SHP77 (cell line): ENCODE data around the gene FNDC3B.

ENCODE experiments used
- DNase-seq, 2 experiments: peaks; one replicate each; lab custom pipeline; 2025; lab: John Stamatoyannopoulos, UW

FNDC3B gene

DNA sequence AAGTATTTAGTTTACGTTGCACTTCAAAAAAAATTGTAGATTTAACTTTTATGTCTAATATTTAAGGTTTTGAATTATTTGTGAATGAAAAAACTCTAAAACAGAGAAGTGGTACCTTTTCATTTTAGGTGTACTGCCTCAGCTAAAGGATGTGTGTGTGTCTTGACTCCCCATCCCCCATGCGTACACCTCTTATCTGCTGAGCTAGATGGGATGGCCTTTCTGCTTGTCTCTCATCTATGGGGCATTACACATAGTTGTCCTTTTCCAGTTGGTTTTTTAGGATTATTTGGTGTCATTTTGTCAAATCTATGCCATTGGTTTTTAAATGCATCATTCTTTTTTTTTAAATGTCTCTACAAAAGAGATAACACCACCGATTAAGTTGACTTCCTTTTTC, 110.9 kb downstream of the FNDC3B start:
- DNase-seq: no peak

DNA sequence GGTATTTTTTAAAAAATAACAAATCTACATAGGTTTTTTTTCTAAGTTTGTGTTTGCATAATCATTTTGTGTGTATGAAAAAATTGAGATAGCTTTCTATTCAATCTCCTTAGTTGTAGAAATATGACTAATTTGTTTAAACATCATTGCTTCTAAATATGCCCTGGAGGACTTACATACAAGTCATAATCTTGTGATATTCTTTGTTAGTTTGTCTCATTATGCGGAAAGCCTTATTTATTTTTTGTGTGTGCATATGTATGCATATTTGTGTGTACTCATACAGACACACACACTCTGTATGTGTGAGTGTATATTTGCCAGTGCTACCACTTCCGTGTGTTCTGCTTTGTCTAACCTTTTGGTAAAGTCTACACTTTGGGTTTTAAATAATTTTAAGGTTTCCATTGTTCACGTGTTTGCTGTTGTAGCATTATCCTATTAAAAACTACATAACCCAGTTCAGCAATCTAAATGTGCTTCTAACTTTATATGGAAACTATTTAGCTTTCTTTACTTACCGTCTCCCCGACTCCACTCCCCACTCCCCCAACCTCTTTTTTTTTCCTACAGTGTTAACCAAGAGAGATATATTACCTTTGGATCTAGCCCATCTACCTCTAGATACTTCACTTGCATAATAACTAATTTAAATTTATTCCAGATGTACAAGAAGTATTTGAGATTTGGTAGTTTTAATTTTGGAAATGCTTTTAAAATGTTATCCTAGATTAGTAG, 111.7 kb downstream of the FNDC3B start:
- no peak for DNase-seq

DNA sequence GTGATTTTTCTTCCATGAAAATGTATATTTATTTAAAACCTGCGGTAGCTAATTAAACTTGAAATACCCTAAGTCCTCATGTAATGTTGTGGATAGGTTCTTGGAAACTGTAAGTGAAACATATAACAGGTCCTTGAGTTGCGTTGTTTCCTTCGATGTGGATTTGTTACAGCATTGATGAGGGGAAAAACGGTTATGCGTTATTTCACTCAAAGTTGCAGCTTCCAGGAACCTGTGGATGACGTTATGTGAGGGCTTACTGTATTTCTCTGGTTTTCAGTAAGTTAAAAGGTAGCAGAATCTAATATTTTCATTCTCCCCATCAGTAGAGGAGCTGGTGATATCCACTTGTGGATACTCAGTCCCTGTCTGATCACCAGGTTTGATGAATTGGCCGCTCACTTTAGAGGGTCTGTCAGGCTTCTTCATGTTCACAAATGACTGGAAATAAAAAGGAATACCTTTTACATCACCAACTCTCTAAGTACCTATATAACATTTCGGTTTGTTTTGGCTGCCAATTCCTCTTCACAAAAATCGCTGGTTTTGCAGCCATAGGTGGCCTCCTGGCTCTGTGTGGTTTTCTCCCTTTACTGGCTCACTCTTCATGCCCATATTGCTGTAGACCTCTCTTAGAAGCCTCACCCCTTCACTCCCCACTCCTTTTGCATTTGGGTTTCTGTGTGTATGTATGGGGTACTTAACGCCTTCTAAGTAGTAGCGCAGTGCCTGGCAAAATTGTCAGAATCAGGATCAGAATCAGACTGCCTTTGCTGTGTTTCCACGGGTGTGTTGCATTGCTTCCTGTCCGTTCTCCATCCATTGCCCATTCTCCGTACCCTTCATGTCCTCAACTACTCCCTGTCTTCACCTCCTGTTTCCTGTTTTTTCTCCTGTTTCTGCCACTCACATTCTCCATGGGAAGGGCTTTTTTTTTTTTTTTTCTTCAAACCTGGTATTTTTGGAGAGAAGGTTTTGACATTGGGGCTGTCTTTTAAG, 112.6 kb downstream of the FNDC3B start:
- DNase-seq: peak in 1 of 2 experiments; percentile 57

DNA sequence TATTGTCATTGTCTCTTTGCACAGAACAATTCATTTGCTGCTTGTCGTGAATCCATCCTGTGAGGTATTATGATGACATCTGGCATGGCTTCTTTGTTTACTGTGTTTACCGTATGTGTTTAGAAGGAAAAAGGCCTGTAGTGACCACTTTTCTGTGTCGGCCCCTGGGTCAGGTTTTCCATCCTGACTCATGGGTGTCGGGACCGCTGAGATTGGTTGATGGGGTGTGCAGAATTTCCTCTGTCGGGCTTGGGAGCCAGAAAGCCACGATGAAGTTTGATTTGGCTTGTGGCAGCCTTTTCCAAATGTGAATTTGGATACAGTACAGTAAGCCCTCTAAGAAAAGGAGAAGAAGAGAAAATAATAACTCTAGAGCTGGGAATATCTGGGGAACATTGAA, 113.5 kb downstream of the FNDC3B start:
- no peak for DNase-seq

DNA sequence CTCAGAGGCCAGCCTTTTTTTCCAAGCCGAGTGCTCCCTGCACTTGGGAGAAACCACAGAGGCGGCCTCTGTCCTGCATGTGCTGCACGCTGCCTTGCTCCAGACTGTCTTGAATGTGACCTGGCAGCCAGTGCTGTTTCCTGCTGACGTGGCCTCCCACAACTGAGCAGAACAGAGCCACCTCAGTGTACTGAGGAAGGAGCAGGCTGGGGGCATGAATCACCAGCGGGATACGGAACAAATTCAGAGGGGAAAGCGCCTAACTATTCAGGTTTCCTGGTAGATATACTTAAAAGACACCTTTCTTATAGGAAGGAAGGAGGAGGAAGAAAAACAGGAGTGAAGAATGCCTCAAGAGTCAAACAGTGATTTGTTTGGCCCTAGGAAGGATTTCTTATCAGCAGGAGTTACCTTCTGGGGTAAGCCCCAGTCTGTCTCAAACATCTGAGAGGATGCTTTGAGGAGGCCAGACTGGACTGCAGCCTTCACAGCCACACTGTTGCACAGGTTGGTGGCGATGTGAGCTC, 114.0 kb downstream of the FNDC3B start:
- peak in 1 of 2 experiments; percentile 54 for DNase-seq

DNA sequence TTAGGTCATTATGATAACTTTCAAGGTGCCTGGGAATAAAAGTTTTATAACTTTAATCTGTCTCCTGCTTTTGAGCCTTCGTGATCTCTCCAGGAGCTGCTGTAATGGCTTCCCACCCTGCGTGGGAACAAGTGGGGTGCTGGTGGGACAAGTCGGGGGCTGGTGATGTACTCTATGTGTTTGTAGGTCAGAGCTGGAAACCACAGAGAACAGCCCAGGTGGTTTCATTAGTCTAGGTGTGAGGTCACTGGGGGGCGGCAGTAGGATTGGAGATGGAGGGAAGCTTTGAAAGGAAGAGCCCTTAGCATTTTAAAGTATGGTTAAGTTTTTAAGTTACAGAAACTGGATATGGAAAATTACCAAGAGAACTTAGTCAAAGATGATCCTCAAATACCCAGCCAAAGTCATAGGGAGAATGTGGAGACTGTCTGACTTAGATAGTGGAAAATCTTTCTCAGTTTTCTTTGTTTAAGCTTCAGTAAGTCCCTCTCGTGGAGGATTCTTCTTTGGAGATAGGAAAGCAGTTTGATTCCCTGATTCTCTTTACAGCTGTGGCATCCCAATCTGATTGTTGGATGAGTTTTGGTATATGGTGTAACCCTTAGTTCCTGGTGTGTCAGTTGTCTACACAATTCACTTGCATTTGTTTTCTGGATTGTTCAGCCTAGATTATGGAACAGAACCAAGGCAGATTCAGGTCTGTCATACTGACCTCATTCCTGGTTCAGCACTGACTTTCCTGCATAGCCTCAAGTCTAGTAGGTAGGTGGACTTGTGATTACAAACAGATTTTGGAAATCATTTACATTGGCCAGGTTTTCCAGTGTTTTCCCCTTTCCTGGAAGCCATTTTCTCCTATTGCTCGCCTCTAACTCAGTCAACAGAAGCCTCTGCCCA, 115.6 kb downstream of the FNDC3B start:
- no peak for DNase-seq

DNA sequence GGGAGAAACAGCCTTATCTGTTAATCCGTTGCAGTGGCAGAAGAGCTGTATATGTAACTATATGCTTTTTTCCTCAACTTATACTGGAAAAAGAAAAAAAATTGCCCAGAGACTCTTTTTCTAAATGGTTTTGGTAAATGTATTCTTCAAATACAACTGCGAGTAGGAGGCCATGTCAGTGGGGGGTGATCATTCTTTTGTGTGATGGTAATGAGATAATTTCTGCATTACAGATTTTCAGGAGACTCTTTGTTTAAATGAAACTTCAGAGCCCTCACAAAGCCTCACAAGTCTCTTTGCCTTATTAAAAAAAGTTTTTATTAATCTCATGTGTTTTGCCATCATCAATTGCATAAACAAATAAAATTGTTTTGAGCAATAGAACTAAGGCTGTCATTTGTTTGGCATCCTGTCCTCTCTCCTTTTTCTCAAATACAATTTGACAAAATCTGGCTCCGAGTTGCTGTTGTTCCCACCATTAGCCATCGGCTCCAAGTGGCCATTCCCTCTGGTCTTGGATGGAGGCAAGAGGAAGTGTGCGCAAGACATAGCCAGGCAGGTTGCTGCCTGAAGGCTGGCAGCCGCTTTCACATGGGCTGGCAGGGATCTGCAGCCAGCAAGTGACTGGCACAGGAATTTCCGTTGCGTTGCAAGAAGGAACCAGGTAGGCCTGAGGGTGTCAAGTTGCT, 116.7 kb downstream of the FNDC3B start:
- no peak for DNase-seq

DNA sequence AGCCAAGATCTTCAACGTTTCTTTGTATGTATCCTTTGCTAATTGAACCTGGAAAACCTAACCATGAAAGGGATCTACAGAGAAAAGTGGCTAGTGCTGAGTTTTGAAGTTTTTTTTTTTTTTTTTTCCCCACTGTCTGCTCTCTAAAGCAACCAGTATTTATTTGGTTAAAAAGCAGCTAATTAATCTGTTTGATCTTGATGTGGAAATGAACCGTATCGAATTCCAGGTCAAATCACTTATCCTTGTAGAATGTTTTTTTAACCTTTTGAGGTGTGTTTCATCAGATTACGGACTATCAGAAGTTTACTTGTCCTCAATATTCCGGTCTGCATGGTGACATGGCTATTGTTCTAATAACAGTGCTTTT, 117.2 kb downstream of the FNDC3B start:
- DNase-seq: no peak

DNA sequence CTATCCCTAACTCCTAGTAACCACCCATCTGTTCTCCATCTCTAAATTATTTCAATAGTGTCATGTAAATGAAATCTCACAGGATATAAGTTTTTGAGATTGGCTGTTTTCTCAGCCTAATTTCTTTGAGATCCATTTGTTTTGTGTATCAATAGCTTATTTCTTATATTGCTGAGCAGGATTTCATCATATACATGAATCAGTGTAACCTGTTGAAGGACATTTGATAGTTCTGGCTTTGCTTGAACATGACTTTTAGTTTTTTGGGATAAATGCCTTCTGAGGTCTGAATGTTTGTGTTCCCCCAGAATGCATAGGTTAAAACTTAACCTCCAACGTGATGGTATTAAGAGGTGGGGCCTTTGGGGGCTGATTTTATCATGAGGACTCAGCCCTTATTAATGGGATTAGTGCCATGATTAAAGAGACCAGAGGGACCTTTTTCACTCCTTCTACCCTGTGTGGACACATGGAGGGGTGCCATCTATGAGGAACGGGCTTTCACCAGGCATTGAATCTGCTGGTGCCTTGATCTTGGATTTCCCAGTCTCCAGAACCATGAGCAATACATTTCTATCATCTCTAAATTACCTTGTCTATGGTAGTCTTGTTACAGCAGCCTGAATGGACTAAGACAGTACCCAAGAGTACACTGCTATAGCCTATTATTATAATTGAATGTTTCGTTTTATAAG, 118.3 kb downstream of the FNDC3B start:
- no peak for DNase-seq

DNA sequence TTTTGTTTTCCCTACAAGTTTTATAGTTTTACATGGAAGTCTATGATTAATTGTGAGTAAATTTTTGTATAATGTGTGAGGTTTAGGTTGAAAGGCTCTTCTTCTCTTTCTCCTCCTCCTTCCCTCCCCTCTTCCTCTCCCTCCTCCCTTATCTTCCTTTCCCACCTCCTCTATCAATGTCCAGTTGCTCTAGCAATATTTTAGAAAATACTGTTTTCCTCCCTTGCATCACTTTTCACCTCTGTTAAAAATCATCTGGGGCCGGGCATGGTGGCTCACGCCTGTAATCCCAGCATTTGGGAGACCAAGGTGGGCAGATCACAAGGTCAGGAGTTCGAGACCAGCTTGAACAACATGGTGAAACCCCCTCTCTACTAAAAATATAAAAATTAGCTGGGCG, 119.4 kb downstream of the FNDC3B start:
- no peak for DNase-seq

DNA sequence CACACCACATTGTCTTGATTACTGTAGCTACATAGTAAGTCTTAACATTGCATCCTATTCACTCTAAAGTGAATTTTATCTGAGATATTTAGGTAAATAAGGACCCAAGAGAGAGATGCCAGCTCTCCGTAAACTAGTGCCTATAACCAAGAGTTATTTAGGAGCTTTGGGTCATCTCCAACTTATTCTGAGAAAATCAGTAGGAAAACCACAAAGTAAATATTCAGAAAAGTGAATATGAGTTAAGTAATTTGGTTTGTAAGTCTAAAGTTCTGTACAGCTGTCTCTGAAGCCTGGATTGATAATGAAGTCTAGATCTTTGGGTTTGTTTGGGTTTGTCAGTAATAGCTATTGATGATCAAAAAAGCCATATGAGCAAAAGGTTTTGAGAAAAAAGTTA, 120.0 kb downstream of the FNDC3B start:
- no peak for DNase-seq

DNA sequence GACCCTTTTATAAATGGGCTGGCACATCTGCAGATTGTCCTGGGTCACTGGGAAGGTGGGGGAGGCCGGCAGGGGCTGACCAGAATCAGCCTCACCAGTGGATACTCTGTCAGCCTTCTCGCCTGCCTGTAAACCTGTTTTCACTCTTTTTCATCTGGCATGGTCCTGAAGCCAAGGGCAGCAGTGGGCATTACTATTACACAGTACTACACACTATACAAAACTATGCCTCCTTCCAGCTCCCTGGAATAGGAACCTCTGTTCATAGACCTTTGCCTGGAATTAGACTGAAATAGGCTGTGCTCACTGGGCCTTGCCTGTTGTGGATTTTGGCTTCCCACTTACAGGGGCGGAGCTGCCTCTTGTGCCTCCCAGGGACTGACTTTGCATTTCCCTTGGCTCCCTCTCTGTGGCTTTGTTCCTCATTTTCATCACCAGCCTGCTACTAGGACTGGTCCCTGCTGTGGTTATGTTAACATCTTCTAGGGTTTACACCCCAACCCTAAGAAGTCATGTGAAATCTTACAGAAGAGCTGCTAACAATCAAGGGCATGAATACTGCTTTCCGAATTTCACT, 120.7 kb downstream of the FNDC3B start:
- no peak for DNase-seq

DNA sequence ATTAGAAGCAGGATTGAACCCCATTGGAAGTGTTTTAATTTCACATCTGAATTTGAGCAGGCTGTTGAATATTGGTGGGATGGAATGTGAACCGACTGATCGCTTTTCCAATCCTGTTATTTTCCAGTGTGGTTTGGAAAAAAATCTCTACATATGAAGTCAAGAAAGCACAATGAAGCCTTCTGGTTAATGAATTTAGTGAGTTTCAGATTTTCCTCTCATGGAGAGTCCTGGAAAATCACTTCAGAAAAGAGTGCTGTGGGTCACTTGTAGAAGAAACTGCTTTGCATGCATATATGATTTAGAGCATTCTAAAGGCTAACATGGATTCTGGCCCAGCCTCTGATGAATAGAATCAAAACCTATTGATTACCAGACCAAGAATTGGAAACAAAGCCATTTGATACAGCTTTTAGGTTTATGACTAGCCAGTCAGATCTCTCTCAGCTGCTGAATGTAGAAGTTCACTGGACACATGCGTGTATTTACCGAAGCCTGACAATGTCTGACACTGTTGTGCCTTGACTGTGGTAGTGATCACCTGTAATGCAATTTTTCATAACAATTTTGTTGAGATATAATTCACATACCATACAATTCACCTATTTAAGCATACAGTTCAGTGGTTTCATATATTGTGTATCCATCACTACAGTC, 121.9 kb downstream of the FNDC3B start:
- no peak for DNase-seq

DNA sequence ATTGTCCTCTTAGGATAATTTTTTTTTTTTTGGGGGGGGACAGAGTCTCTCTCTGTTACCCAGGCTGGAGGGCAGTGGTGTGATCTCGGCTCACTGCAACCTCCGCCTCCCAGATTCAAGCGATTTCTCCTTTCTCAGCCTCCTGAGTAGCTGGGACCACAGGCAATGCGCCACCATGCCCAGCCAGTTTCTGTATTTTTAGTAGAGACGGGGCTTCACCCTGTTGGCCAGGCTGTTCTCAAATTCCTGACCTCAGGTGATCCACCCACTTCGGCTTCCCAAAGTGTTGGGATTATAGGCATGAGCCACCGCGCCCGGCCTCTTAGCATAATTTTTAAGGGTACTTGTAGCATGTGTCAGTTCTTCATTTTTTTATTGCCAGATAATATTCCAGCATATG, 122.6 kb downstream of the FNDC3B start:
- no peak for DNase-seq

DNA sequence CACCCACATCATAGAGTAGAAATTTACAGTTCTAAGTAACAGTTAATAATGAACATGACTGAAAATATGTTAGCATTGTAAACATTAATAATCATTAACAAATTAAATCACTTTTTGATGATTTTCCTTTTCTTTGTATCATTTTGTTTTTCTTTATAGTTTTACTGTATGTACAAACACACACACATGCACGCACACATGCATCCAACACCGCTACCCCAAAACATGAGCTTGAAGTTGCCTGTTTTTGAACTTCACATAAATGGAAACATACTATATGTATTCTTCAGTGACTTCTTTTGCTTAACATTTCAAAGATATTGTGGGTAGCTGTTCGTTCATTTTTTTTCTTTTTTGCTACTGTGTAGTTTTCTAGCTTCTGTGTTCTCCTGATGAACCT, 123.9 kb downstream of the FNDC3B start:
- DNase-seq: no peak

DNA sequence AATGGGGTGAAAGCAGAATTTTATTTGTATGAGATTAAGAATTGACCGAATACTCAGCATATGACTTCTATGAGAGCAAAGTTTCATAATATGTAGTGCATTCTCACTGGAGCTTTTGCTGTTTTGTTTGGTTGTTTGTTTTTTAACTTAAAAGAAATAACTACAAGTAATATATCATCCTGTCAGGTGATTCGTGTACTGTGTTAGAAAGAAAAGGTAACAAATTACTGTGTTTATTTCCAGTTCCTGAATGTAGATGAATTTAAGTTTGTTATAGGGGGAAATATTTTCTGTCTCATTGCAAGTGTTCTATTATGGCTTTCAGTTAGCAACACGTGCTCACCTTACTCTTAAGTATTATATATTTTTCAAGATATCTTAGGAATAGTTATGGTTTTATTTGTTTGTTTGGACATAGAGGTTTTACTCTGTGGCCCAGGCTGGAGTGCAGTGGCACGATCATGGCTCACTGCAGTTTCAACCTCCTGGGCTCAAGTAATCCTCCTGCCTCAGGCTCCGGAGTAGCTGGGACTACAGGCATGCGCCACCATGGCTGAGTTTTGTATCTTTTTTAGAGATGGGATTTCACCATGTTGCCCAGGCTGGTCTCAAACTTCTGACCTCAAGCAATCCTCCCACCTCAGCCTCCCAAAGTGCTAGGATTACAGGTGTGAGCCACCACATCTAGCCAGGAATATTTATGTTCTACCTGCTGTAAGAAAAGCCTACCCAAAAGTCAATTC, 125.4 kb downstream of the FNDC3B start:
- no peak for DNase-seq

DNA sequence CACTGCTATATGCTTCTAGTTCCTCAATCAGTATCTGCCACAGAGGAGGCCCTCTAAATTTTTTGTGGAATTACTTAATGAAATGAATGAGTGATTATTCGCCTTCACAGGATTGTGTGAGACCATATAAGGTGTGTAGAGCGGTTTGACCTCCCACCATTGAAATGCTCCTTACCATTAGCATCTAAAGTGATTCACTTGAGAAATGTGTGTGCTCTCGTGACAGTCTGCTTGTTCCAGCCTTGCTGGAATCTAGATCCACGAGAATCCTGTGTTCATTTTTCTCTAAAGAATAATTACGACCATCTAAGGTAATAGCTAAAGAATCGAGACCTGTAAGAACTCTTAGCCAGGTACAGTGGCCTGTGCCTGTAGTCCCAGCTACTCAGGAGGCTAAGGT, 126.9 kb downstream of the FNDC3B start:
- no peak for DNase-seq

DNA sequence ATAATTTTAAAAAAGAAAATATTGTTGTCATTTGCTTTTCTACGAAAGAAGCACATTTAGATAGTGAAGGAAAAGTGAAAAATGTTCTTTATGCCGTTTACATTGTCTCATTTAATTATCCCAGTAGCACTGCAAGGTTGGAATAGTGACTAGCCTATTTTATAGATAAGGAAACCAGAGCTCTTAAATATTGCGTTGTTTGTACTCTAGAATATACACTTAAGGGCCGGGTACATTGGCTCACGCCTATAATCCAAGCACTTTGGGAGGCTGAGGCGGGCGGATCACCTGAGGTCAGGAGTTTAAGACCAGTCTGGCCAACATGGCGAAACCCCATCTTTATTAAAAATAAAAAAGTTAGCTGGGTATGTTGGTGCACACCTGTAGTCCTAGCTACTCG, 127.5 kb downstream of the FNDC3B start:
- no peak for DNase-seq
